ENCODE results near the gene SEC31A.

DNA sequence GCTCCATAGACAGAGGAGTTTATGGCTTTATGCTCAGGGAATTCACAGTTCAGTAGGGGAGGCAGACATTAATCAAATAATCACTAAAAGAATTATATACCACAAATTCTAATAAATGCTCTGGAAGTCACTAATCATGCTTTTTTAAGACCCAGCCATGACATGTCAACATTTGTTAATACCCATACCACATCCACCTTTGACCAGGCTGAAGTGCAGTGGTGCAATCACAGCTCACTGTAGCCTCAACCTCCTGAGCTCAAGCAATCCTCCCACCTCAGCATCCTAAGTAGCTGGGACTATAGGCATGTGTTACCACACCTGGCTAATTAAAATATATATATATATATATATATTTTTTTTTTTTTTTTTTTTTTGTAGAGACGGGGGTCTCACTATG is 79.6 kb downstream of the SEC31A start:
- TF ChIP-seq SP3 (tag by site-specific recombination; IDR thresholded peaks at IDR 0.05), result no peak
- no peak for TF ChIP-seq YY1 (tag by site-specific recombination; IDR thresholded peaks at IDR 0.05)
- TF ChIP-seq ZBTB17 (tag by site-specific recombination; IDR thresholded peaks at IDR 0.05), result no peak
- TF ChIP-seq, protein P1, sequence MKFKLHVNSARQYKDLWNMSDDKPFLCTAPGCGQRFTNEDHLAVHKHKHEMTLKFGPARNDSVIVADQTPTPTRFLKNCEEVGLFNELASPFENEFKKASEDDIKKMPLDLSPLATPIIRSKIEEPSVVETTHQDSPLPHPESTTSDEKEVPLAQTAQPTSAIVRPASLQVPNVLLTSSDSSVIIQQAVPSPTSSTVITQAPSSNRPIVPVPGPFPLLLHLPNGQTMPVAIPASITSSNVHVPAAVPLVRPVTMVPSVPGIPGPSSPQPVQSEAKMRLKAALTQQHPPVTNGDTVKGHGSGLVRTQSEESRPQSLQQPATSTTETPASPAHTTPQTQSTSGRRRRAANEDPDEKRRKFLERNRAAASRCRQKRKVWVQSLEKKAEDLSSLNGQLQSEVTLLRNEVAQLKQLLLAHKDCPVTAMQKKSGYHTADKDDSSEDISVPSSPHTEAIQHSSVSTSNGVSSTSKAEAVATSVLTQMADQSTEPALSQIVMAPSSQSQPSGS (tag by site-specific recombination; IDR thresholded peaks at IDR 0.05; ENCODE audit: low read depth), result no peak
- TF ChIP-seq ZBTB20 (tag by site-specific recombination; IDR thresholded peaks at IDR 0.05), result no peak
